ENCODE measurements around the gene DHCR7. TPM values are rescaled to one million over a fixed set of nuclear protein-coding genes. Genes with fewer than 3 reads are reported as not detected.

Gene DHCR7
- total and polyA plus RNA-seq, 9 donors: 25.3 to 264 (median 51.1) TPM

GRCh38 chr11:71396548-71397123 is 51.6 kb downstream of the DHCR7 start:
- intact Hi-C loops (cut with DNase I): no loop called here
- no peak overlapping the region for H3K4me3 ChIP-seq
- no peaks in the 10 kb centered on the region for H3K36me3 ChIP-seq
- no peaks in the 10 kb centered on the region for H3K27me3 ChIP-seq
- no peak overlapping the region for H3K27ac ChIP-seq
- 74 to 79% (median 76%) methylated on average over 16 of the region's 16 CpGs for WGBS, 3 donors
- no peaks in the 10 kb centered on the region for H3K9me3 ChIP-seq
- H3K4me1 ChIP-seq (ENCODE audit: insufficient read depth): peaks cover 6% of the 10 kb centered on the region
- TF ChIP-seq EP300 (IDR thresholded peaks at IDR 0.05) (no peak), POLR2A (IDR thresholded peaks at IDR 0.05) (no peak), CTCF (IDR thresholded peaks at IDR 0.05) (no peak)
- DNase-seq: no peak

- TF ChIP-seq EP300 (IDR thresholded peaks at IDR 0.05): no peak
- no peak for TF ChIP-seq POLR2A (IDR thresholded peaks at IDR 0.05)
- TF ChIP-seq CTCF (IDR thresholded peaks at IDR 0.05): no peak
- Histone ChIP-seq H3K27ac (no peak overlapping the region), H3K4me1 (ENCODE audit: insufficient read depth) (peaks cover 6% of the 10 kb centered on the region), H3K27me3 (no peaks in the 10 kb centered on the region), H3K36me3 (no peaks in the 10 kb centered on the region), H3K4me3 (no peak overlapping the region), H3K9me3 (no peaks in the 10 kb centered on the region)
- no peak for DNase-seq
- intact Hi-C loops (cut with DNase I): no loop called here
- WGBS, 3 donors: 86 to 90% (median 88%) methylated on average over 7 of the region's 7 CpGs
These were observed 52.4 kb downstream of the DHCR7 start for GRCh38 chr11:71395774-71396173.

- H3K27me3 ChIP-seq: no peaks in the 10 kb centered on the region
These were observed 53.0 kb downstream of the DHCR7 start for GRCh38 chr11:71395263-71395560.

GRCh38 chr11:71393283-71393682 is 54.9 kb downstream of the DHCR7 start:
- no peaks in the 10 kb centered on the region for H3K9me3 ChIP-seq
- no peaks in the 10 kb centered on the region for H3K27me3 ChIP-seq
- WGBS, 3 donors: 93 to 94% (median 93%) methylated on average over 2 of the region's 2 CpGs
- H3K36me3 ChIP-seq: no peaks in the 10 kb centered on the region
- no peak overlapping the region for H3K4me3 ChIP-seq
- no peak overlapping the region for H3K27ac ChIP-seq
- no peak for DNase-seq
- TF ChIP-seq POLR2A (IDR thresholded peaks at IDR 0.05): no peak
- TF ChIP-seq CTCF (IDR thresholded peaks at IDR 0.05): no peak
- TF ChIP-seq EP300 (IDR thresholded peaks at IDR 0.05): no peak
- intact Hi-C loops (cut with DNase I): no loop called here
- H3K4me1 ChIP-seq (ENCODE audit: insufficient read depth): peaks cover 6% of the 10 kb centered on the region

More at GRCh38 chr11:71395263-71395560, 53.0 kb downstream of the DHCR7 start:
- 41 to 48% (median 43%) methylated on average over 7 of the region's 7 CpGs for WGBS, 3 donors
- Histone ChIP-seq H3K9me3 (no peaks in the 10 kb centered on the region), H3K4me3 (no peak overlapping the region), H3K36me3 (no peaks in the 10 kb centered on the region), H3K27ac (no peak overlapping the region), H3K4me1 (ENCODE audit: insufficient read depth) (peaks cover 6% of the 10 kb centered on the region)
- TF ChIP-seq POLR2A (IDR thresholded peaks at IDR 0.05) (no peak), CTCF (IDR thresholded peaks at IDR 0.05) (no peak), EP300 (IDR thresholded peaks at IDR 0.05) (no peak)
- intact Hi-C loops (cut with DNase I): no loop called here
- no peak for DNase-seq

All from ovary (tissue), 9 donors.